Testis (tissue), 3 donors: Measurements from ENCODE around the gene TLE1. TPM values are rescaled to one million over a fixed set of nuclear protein-coding genes. Genes with fewer than 3 reads are reported as not detected.

Experiments
- DNase-seq: peaks from one replicate; pipeline ENCODE4 v3.0.0-alpha.2; 2019
- H3K27ac ChIP-seq, 2 donors: fragments of 200-600 bp; sonication (generic); one replicate each; pipeline ENCODE4 v1.5.1; 2019
- H3K27me3 ChIP-seq: fragments of 200-600 bp; sonication (generic); one replicate; pipeline ENCODE4 v1.5.1; 2019
- H3K36me3 ChIP-seq: fragments of 200-600 bp; sonication (generic); one replicate; pipeline ENCODE4 v1.5.1; 2017; ENCODE audit warnings: low read depth; ENCODE audit errors: missing control alignments
- H3K4me1 ChIP-seq: fragments of 200-600 bp; sonication (generic); one replicate; pipeline ENCODE4 v1.5.1; 2019
- H3K4me3 ChIP-seq, 2 donors: fragments of 200-600 bp; sonication (generic); one replicate each; pipeline ENCODE4 v1.5.1; 2017 to 2019
- H3K9me3 ChIP-seq: fragments of 200-600 bp; sonication (generic); one replicate; pipeline ENCODE4 v1.5.1; 2017
- POLR2A ChIP-seq: fragments of 450-650 bp; IDR thresholded peaks from one replicate; pipeline ENCODE4 v1.6.1; 2017; ENCODE audit warnings: antibody characterized with exemption, mild to moderate bottlenecking, moderate library complexity
- WGBS, 2 donors: methylation state at CpG; one replicate each; pipeline ENCODE4 v1.1.5; 2018; 5-methylcytosine and 5-hydroxymethylcytosine counted together
- intact Hi-C: fragments of 100-400 bp; cut with DNase I; formaldehyde crosslinking; loops from one replicate; pipeline ENCODE4 v1.15.1; 2023; ENCODE audit warnings: low total_unique reads
- polyA plus RNA-seq: library from polyadenylated mRNA; stranded (reverse); fragments of 350-450 nt; fragmentation: Illumina TruSeq; extraction: RNeasy Lipid Tissue Mini Kit (QIAGEN cat#74804); gene quantifications from one replicate; pipeline ENCODE4 v1.2.3, GENCODE V29; 2014; ENCODE audit warnings: low read depth, low replicate concordance; ENCODE audit not compliant: insufficient read depth
- total RNA-seq, 2 donors: library from RNA; depleted of rRNA; stranded (reverse); fragments of >200 nt; gene quantifications; one replicate each; pipeline ENCODE4 v1.2.3, GENCODE V29; 2016
- TF ChIP-seq, protein P1 (sequence below), 3 experiments: fragments of 450-650 bp in 2 of 3; fragments of 200-600 bp in 1 of 3; sonication (generic) in 1 of 3; IDR thresholded peaks; one replicate each; pipeline ENCODE4 v1.5.1; 2016 to 2019; ENCODE audit warnings: antibody characterized with exemption in 3 of 3, mild to moderate bottlenecking in 2 of 3, moderate library complexity in 1 of 3

The TLE1 gene
- total and polyA plus RNA-seq, 3 donors from 2014 or later = 53.3 to 95.8 (median 81.0) TPM

GRCh38 chr9:81661339-81661738 is 28.0 kb downstream of the TLE1 start:
- Histone ChIP-seq H3K36me3 (no peaks in the 10 kb centered on the region), H3K4me1 (peaks cover 10% of the 10 kb centered on the region), H3K27ac (no peak overlapping the region), H3K4me3 (no peak overlapping the region), H3K27me3 (no peaks in the 10 kb centered on the region), H3K9me3 (no peaks in the 10 kb centered on the region)
- WGBS, 2 donors = 91 to 98% methylated on average over 3 of the region's 3 CpGs
- intact Hi-C loops = no loop called here
- TF ChIP-seq, protein P1, sequence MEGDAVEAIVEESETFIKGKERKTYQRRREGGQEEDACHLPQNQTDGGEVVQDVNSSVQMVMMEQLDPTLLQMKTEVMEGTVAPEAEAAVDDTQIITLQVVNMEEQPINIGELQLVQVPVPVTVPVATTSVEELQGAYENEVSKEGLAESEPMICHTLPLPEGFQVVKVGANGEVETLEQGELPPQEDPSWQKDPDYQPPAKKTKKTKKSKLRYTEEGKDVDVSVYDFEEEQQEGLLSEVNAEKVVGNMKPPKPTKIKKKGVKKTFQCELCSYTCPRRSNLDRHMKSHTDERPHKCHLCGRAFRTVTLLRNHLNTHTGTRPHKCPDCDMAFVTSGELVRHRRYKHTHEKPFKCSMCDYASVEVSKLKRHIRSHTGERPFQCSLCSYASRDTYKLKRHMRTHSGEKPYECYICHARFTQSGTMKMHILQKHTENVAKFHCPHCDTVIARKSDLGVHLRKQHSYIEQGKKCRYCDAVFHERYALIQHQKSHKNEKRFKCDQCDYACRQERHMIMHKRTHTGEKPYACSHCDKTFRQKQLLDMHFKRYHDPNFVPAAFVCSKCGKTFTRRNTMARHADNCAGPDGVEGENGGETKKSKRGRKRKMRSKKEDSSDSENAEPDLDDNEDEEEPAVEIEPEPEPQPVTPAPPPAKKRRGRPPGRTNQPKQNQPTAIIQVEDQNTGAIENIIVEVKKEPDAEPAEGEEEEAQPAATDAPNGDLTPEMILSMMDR (IDR thresholded peaks at IDR 0.05) = no peak
- TF ChIP-seq POLR2A = no peak
- no peak for DNase-seq

GRCh38 chr9:81656871-81657337 is 32.4 kb downstream of the TLE1 start:
- Histone ChIP-seq H3K4me3 (no peak overlapping the region), H3K9me3 (no peaks in the 10 kb centered on the region), H3K27ac (no peak overlapping the region), H3K36me3 (no peaks in the 10 kb centered on the region), H3K27me3 (no peaks in the 10 kb centered on the region), H3K4me1 (peaks cover 7% of the 10 kb centered on the region)
- DNase-seq = no peak
- WGBS, 2 donors = 92 to 94% methylated on average over 1 of the region's 1 CpG
- intact Hi-C loops = no loop called here
- TF ChIP-seq, protein P1 (IDR thresholded peaks at IDR 0.05) = no peak
- TF ChIP-seq POLR2A = no peak

- intact Hi-C loops = no loop called here
- 17 to 35% methylated on average over 3 of the region's 3 CpGs for WGBS, 2 donors
These were observed 33.3 kb downstream of the TLE1 start for GRCh38 chr9:81656004-81656403.

GRCh38 chr9:81653240-81653639 is 36.1 kb downstream of the TLE1 start:
- intact Hi-C loops = no loop called here
- Histone ChIP-seq H3K27me3 (no peaks in the 10 kb centered on the region), H3K27ac (no peak overlapping the region), H3K4me1 (peaks cover 7% of the 10 kb centered on the region), H3K4me3 (no peak overlapping the region), H3K9me3 (no peaks in the 10 kb centered on the region), H3K36me3 (no peaks in the 10 kb centered on the region)
- TF ChIP-seq POLR2A = no peak
- TF ChIP-seq, protein P1 (IDR thresholded peaks at IDR 0.05) = no peak
- DNase-seq = no peak
- WGBS, 2 donors = 91 to 95% methylated on average over 3 of the region's 3 CpGs

More at GRCh38 chr9:81656004-81656403, 33.3 kb downstream of the TLE1 start:
- H3K27ac ChIP-seq = no peak overlapping the region
- TF ChIP-seq, protein P1 (IDR thresholded peaks at IDR 0.05) = no peak
- no peak for TF ChIP-seq POLR2A
- H3K27me3 ChIP-seq = no peaks in the 10 kb centered on the region
- no peak for DNase-seq
- H3K9me3 ChIP-seq = no peaks in the 10 kb centered on the region
- no peak overlapping the region for H3K4me3 ChIP-seq
- no peaks in the 10 kb centered on the region for H3K36me3 ChIP-seq
- peaks cover 7% of the 10 kb centered on the region for H3K4me1 ChIP-seq

- H3K36me3 ChIP-seq = no peaks in the 10 kb centered on the region
- no peaks in the 10 kb centered on the region for H3K27me3 ChIP-seq
- no peak for TF ChIP-seq POLR2A
- TF ChIP-seq, protein P1 (IDR thresholded peaks at IDR 0.05) = no peak
- no peak for DNase-seq
- H3K4me3 ChIP-seq = no peak overlapping the region
- H3K27ac ChIP-seq = no peak overlapping the region
- no peaks in the 10 kb centered on the region for H3K9me3 ChIP-seq
- intact Hi-C loops = no loop called here
- peaks cover 7% of the 10 kb centered on the region for H3K4me1 ChIP-seq
- 82 to 90% methylated on average over 7 of the region's 7 CpGs for whole genome bisulfite sequencing, 2 donors
These were observed 37.2 kb downstream of the TLE1 start for GRCh38 chr9:81652058-81652687.
